ENCODE measurements around the gene GUCD1.

Gene GUCD1

GRCh38 chr22:24585927-24586546 is 31.1 kb upstream of the GUCD1 start:
- TF ChIP-seq, protein P1, sequence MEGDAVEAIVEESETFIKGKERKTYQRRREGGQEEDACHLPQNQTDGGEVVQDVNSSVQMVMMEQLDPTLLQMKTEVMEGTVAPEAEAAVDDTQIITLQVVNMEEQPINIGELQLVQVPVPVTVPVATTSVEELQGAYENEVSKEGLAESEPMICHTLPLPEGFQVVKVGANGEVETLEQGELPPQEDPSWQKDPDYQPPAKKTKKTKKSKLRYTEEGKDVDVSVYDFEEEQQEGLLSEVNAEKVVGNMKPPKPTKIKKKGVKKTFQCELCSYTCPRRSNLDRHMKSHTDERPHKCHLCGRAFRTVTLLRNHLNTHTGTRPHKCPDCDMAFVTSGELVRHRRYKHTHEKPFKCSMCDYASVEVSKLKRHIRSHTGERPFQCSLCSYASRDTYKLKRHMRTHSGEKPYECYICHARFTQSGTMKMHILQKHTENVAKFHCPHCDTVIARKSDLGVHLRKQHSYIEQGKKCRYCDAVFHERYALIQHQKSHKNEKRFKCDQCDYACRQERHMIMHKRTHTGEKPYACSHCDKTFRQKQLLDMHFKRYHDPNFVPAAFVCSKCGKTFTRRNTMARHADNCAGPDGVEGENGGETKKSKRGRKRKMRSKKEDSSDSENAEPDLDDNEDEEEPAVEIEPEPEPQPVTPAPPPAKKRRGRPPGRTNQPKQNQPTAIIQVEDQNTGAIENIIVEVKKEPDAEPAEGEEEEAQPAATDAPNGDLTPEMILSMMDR (conservative IDR thresholded peaks at IDR 0.05), result no peak
- H3K27ac ChIP-seq, result peak overlapping the region; percentile 94

GRCh38 chr22:24585461-24585860 is 30.5 kb upstream of the GUCD1 start:
- TF ChIP-seq, protein P1 (conservative IDR thresholded peaks at IDR 0.05), result no peak
- H3K27ac ChIP-seq, result peak overlapping the region; percentile 94

- H3K27ac ChIP-seq, result peak overlapping the region; percentile 94
- TF ChIP-seq, protein P1 (conservative IDR thresholded peaks at IDR 0.05), result no peak
Observed at GRCh38 chr22:24584871-24585411, 30.0 kb upstream of the GUCD1 start.

DNA sequence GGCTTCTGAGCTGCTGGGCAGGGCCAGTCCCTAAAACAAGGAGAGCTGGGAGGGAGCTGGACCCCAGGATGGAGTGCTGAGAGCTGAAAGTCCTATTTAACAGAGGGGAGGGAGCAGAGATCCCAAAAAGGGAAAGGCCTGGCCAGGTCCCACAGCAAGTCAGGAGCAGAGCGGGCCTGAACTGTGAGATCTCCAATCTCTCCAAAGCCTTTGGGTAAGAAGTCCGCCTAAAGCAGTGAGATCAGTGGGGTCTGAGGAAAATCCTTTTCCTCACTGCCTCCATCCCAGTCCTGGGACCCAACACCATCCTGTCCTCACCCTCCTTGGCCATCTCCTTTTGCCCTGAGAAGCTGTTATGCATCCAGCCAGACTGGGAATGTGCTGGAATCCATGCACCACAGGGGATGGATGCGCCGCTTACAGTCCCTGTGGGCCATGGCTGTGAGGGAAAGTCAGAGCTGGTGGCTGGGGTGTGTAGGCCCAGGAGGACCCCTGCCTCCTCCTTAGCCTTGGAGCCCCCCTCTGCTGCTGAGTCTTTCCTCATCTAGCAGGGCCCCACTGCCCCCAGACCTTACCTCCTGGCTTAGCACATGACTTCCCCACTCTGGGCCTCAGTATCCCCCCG is 29.3 kb upstream of the GUCD1 start:
- H3K27ac ChIP-seq, result peak overlapping the region; percentile 94
- TF ChIP-seq, protein P1 (conservative IDR thresholded peaks at IDR 0.05), result no peak

DNA sequence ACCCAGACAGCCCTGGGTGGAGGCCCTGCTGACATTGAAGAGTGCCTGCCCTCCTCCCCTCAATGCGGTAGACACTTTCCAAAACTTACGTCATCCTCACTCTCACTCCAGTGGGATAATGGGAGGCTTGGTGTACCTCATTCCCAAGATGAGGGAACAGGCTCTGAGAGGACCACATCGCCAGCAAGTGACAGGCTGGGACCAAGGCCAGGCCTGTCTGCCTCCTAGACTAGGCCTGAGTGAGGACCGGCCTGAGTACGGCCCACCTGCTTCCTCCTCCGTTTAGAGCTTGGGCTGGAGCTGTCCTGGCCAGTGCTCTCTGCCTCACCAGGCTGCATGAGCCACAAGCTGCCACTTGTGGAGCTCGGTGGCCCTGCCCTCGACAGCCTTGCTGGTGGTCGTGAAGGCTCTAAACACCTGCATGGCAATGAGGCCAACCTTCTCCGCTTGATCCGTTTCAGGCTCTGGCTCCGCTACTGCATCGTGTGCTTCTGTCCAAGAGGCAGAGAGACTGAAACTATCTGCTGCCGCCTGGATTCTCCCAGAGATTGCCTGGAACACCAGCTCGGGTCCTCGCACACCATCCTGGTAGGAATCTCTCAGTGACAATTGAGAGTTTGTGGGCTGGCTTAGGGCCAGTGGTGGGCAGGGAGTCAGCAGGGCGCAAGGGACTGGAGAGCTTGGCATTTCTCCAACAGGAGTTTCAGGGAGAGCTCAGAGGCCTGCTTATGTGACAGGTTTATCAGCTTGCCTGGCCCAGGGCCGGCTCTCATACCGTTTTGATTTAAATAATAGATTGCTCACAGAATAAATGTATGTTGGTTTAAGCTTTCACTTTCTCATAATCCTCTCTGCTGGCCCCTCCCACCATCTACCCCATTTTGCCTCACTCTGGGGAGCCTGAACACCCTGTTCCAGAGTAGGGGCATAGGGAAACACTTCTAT is 28.6 kb upstream of the GUCD1 start:
- TF ChIP-seq, protein P1 (conservative IDR thresholded peaks at IDR 0.05), result no peak
- peak overlapping the region; percentile 94 for H3K27ac ChIP-seq

DNA sequence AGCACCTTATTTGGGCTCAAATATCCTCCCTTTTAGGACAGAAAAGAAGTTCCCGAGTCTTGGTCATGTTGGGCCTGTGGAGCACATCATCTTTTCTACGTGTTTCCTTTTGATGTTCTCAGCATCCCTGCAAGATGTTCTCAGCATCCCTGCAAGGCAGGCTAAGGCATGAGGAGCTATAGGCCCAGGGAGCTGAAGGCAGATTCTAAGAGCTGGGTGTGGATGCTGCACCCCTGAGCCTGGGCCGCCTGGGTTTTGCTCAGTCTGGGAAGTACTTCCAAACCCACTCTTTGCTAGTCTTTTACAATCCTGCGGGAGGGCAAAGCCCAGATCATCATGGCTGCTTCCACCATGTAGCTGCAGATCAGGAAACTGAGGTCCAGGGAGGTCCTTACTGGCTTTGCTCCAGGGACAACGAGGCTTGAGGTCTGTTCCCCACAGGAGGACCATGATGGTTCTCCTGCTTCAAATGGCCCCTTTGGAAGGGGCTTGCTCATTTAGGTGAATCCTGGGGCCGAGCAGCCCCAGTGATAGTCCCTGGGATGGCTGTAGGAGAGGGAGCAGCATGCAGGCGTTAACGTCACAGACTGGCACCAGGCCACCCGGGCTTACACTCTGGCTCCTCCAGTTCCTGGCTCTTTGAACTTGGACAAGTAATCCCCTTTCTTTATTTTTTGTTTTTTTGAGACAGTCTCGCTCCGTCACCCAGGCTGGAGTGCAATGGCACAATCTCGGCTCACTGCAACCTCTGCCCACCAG is 27.3 kb upstream of the GUCD1 start:
- TF ChIP-seq, protein P1 (conservative IDR thresholded peaks at IDR 0.05), result no peak
- H3K27ac ChIP-seq, result peak overlapping the region; percentile 94

All from VCaP (cell line).